ENCODE data around the gene BABAM2.

- no peak for TF ChIP-seq CTCF (IDR thresholded peaks at IDR 0.05)
- no peak for TF ChIP-seq EP300 (IDR thresholded peaks at IDR 0.05)
- TF ChIP-seq POLR2A (IDR thresholded peaks at IDR 0.05), result no peak
- TF ChIP-seq POLR2AphosphoS5 (IDR thresholded peaks at IDR 0.05), result no peak
Measured at GRCh38 chr2:28366149-28366495, 475.6 kb downstream of the BABAM2 start.

Measured in sigmoid colon (tissue), 4 donors.